Stimulated activated CD4-positive, alpha-beta T cell treated with anti-CD3 and anti-CD28 coated beads, Interleukin-15, amount 100 ng/mL, for 48 hours (primary cell): ENCODE data around the gene BRSK2.
"Not testable (repeated sequence)": the region's sequence is repeated elsewhere in the genome, so short reads cannot be mapped to it uniquely, and the experiment has no call there.

Experiments
- DNase-seq, 2 donors: peaks; one replicate each; pipeline ENCODE4 v3.0.0-alpha.2; 2020; ENCODE audit warnings: low read depth in 2 of 2

BRSK2 gene

GRCh38 chr11:1499899-1500298 lies 110.2 kb downstream of the BRSK2 start:
- DNase-seq, result no peak

- no peak for DNase-seq
These were observed 111.0 kb downstream of the BRSK2 start for GRCh38 chr11:1500466-1501420.

- DNase-seq, result no peak
These were observed 111.9 kb downstream of the BRSK2 start for GRCh38 chr11:1501421-1502167.

GRCh38 chr11:1502168-1502953 lies 112.6 kb downstream of the BRSK2 start:
- no peak for DNase-seq

GRCh38 chr11:1502954-1503707 lies 113.4 kb downstream of the BRSK2 start:
- no peak for DNase-seq

GRCh38 chr11:1503708-1504104 lies 114.0 kb downstream of the BRSK2 start:
- DNase-seq, result no peak

- DNase-seq, result no peak
These were observed 114.4 kb downstream of the BRSK2 start for GRCh38 chr11:1504138-1504537.

GRCh38 chr11:1504581-1505290 lies 115.0 kb downstream of the BRSK2 start:
- DNase-seq, result no peak

- no peak for DNase-seq
These were observed 115.7 kb downstream of the BRSK2 start for GRCh38 chr11:1505480-1505879.

GRCh38 chr11:1506981-1507380 lies 117.2 kb downstream of the BRSK2 start:
- no peak for DNase-seq

- no peak for DNase-seq
These were observed 117.8 kb downstream of the BRSK2 start for GRCh38 chr11:1507381-1508140.

GRCh38 chr11:1508491-1508891 lies 118.8 kb downstream of the BRSK2 start:
- DNase-seq, result no peak

- DNase-seq, result no peak
These were observed 119.3 kb downstream of the BRSK2 start for GRCh38 chr11:1508986-1509385.

- DNase-seq, result no peak
These were observed 120.0 kb downstream of the BRSK2 start for GRCh38 chr11:1509626-1510255.

GRCh38 chr11:1510351-1510750 lies 120.6 kb downstream of the BRSK2 start:
- DNase-seq, result not testable (repeated sequence)

GRCh38 chr11:1510928-1511327 lies 121.2 kb downstream of the BRSK2 start:
- no peak for DNase-seq

- no peak for DNase-seq
These were observed 122.3 kb downstream of the BRSK2 start for GRCh38 chr11:1511937-1512496.
